Measurements from ENCODE around the gene VEZT. TPM values are rescaled to one million over a fixed set of nuclear protein-coding genes. Genes with fewer than 3 reads are reported as not detected.
"Not testable (repeated sequence)": the region's sequence is repeated elsewhere in the genome, so short reads cannot be mapped to it uniquely, and the experiment has no call there.

The VEZT gene
- total RNA-seq, 1 experiment from 2014 or later: 107 TPM

- BruUV-seq (replicated peaks): no TSS peak
- DNase-seq (ENCODE audit: low spot score): peak; percentile 12
- H3K4me3 ChIP-seq (ENCODE audit: low read depth, low read length, poor library complexity, severe bottlenecking): no peak overlapping the region
- no peaks in the 10 kb centered on the region for H3K9me3 ChIP-seq (ENCODE audit: low read depth, low read length, poor library complexity, severe bottlenecking)
- CTCF ChIA-PET: no interaction called here
- peaks cover 15% of the 10 kb centered on the region for H3K4me1 ChIP-seq (ENCODE audit: insufficient read depth, low read length, poor library complexity, severe bottlenecking)
- POLR2A ChIA-PET (ENCODE audit: low non-redundant PET): interaction anchor here (0.6 kb wide), 1 partner anchor 8 kb away, joined by 7 read pairs; no protein-coding TSS in a partner anchor
- no peaks in the 10 kb centered on the region for H3K27me3 ChIP-seq (replicated peaks; ENCODE audit: insufficient read depth, low read depth, low read length, poor library complexity)
- no peak for TF ChIP-seq EZH2 (IDR thresholded peaks at IDR 0.05; ENCODE audit: borderline replicate concordance, low read depth, low read length, poor library complexity, severe bottlenecking)
- TF ChIP-seq CTCF (conservative IDR thresholded peaks at IDR 0.05; ENCODE audit: low read depth, low read length): no peak
- no peak overlapping the region for H3K27ac ChIP-seq (ENCODE audit: low read depth, low read length, poor library complexity, severe bottlenecking)
- H3K36me3 ChIP-seq (ENCODE audit: insufficient read depth, low read length, poor library complexity, severe bottlenecking): peaks cover 28% of the 10 kb centered on the region
- intact Hi-C loops (cut with micrococcal nuclease; ENCODE audit: unreplicated experiment): no loop called here
Observed at GRCh38 chr12:95304673-95305198, 87.1 kb downstream of the VEZT start.

- ChIA-PET POLR2A (ENCODE audit: low non-redundant PET) (no interaction called here), CTCF (no interaction called here)
- intact Hi-C loops (cut with micrococcal nuclease; ENCODE audit: unreplicated experiment): no loop called here
- Histone ChIP-seq H3K27me3 (replicated peaks; ENCODE audit: insufficient read depth, low read depth, low read length, poor library complexity) (no peaks in the 10 kb centered on the region), H3K36me3 (ENCODE audit: insufficient read depth, low read length, poor library complexity, severe bottlenecking) (peaks cover 5% of the 10 kb centered on the region), H3K4me3 (ENCODE audit: low read depth, low read length, poor library complexity, severe bottlenecking) (no peak overlapping the region), H3K4me1 (ENCODE audit: insufficient read depth, low read length, poor library complexity, severe bottlenecking) (no peaks in the 10 kb centered on the region), H3K9me3 (ENCODE audit: low read depth, low read length, poor library complexity, severe bottlenecking) (no peaks in the 10 kb centered on the region), H3K27ac (ENCODE audit: low read depth, low read length, poor library complexity, severe bottlenecking) (no peak overlapping the region)
- no peak for DNase-seq (ENCODE audit: low spot score)
- no TSS peak for BruUV-seq (replicated peaks)
- no peak for TF ChIP-seq EZH2 (IDR thresholded peaks at IDR 0.05; ENCODE audit: borderline replicate concordance, low read depth, low read length, poor library complexity, severe bottlenecking)
- no peak for TF ChIP-seq CTCF (conservative IDR thresholded peaks at IDR 0.05; ENCODE audit: low read depth, low read length)
Observed at GRCh38 chr12:95312656-95313055, 95.0 kb downstream of the VEZT start.

GRCh38 chr12:95314756-95315155 is 97.1 kb downstream of the VEZT start:
- CTCF ChIA-PET: interaction anchor here (1.0 kb wide), 1 partner anchor 219 kb away, joined by 3 read pairs; no protein-coding TSS in a partner anchor
- H3K27me3 ChIP-seq (replicated peaks; ENCODE audit: insufficient read depth, low read depth, low read length, poor library complexity); H3K4me3 ChIP-seq (ENCODE audit: low read depth, low read length, poor library complexity, severe bottlenecking); H3K27ac ChIP-seq (ENCODE audit: low read depth, low read length, poor library complexity, severe bottlenecking); H3K9me3 ChIP-seq (ENCODE audit: low read depth, low read length, poor library complexity, severe bottlenecking); H3K36me3 ChIP-seq (ENCODE audit: insufficient read depth, low read length, poor library complexity, severe bottlenecking); BruUV-seq (replicated peaks); DNase-seq (ENCODE audit: low spot score); H3K4me1 ChIP-seq (ENCODE audit: insufficient read depth, low read length, poor library complexity, severe bottlenecking); intact Hi-C loops (cut with micrococcal nuclease; ENCODE audit: unreplicated experiment); POLR2A ChIA-PET (ENCODE audit: low non-redundant PET): not testable (repeated sequence)

GRCh38 chr12:95316798-95317197 is 99.2 kb downstream of the VEZT start:
- H3K9me3 ChIP-seq (ENCODE audit: low read depth, low read length, poor library complexity, severe bottlenecking): no peaks in the 10 kb centered on the region
- POLR2A ChIA-PET (ENCODE audit: low non-redundant PET): no interaction called here
- no peak for TF ChIP-seq EZH2 (IDR thresholded peaks at IDR 0.05; ENCODE audit: borderline replicate concordance, low read depth, low read length, poor library complexity, severe bottlenecking)
- TF ChIP-seq CTCF (conservative IDR thresholded peaks at IDR 0.05; ENCODE audit: low read depth, low read length): no peak
- no peak overlapping the region for H3K4me3 ChIP-seq (ENCODE audit: low read depth, low read length, poor library complexity, severe bottlenecking)
- BruUV-seq (replicated peaks): no TSS peak
- peaks cover 2% of the 10 kb centered on the region for H3K4me1 ChIP-seq (ENCODE audit: insufficient read depth, low read length, poor library complexity, severe bottlenecking)
- H3K27me3 ChIP-seq (replicated peaks; ENCODE audit: insufficient read depth, low read depth, low read length, poor library complexity): no peaks in the 10 kb centered on the region
- CTCF ChIA-PET: no interaction called here
- H3K27ac ChIP-seq (ENCODE audit: low read depth, low read length, poor library complexity, severe bottlenecking): no peak overlapping the region
- intact Hi-C loops (cut with micrococcal nuclease; ENCODE audit: unreplicated experiment): no loop called here
- DNase-seq (ENCODE audit: low spot score): no peak
- no peaks in the 10 kb centered on the region for H3K36me3 ChIP-seq (ENCODE audit: insufficient read depth, low read length, poor library complexity, severe bottlenecking)

Data from A673 (cell line).